ENCODE measurements around the gene SARM1. TPM values are rescaled to one million over a fixed set of nuclear protein-coding genes. Genes with fewer than 3 reads are reported as not detected.

SARM1 gene
- polyA plus RNA-seq, 1 donor (not counting 4 experiments of a cell fraction or from before 2014, with no cell fraction given): 0.90 TPM

GRCh38 chr17:28368915-28369683 lies 2.4 kb upstream of the SARM1 start:
- dilution Hi-C loops (cut with MboI; ENCODE audit: extremely low pct_ligation_motif_present, low sequenced_read_pairs): no loop called here
- Histone ChIP-seq H3K27me3 (ENCODE audit: control insufficient read depth, extremely low read depth, insufficient read depth, low read length) (peaks cover 18% of the 10 kb centered on the region), H3K36me3 (ENCODE audit: control insufficient read depth in 2 of 2, extremely low read depth in 1 of 2, insufficient read depth in 2 of 2, low read length in 2 of 2) (peaks cover 0 to 7% of the 10 kb centered on the region in 2 experiments), H3K27ac (ENCODE audit: control insufficient read depth, insufficient read depth, low read length) (no peak overlapping the region), H3K9me3 (ENCODE audit: control insufficient read depth, low read depth, low read length) (no peaks in the 10 kb centered on the region), H3K79me2 (ENCODE audit: control insufficient read depth, insufficient read depth, low read length) (no peaks in the 10 kb centered on the region), H3K9ac (ENCODE audit: control insufficient read depth, extremely low read depth, insufficient read depth, low read length) (no peak overlapping the region), H3K9me1 (ENCODE audit: control insufficient read depth, extremely low read depth, insufficient read depth, low read length) (no peaks in the 10 kb centered on the region), H2AFZ (ENCODE audit: control insufficient read depth, low read length) (no peak overlapping the region), H4K20me1 (ENCODE audit: control insufficient read depth, extremely low read depth, insufficient read depth, low read length) (no peaks in the 10 kb centered on the region), H3K4me3 (ENCODE audit: control insufficient read depth in 2 of 3, extremely low read depth in 1 of 3, insufficient read depth in 2 of 3, low read depth in 1 of 3, low read length in 3 of 3) (no peak overlapping the region), H3K4me1 (ENCODE audit: control insufficient read depth, extremely low read depth, insufficient read depth, low read length) (peaks cover 8% of the 10 kb centered on the region), H3K4me2 (ENCODE audit: control insufficient read depth, extremely low read depth, insufficient read depth, low read depth, low read length) (no peak overlapping the region)
- DNase-seq (ENCODE audit: low read depth, low spot score) (no peak), FAIRE-seq (no peak)
- TF ChIP-seq EZH2 (IDR thresholded peaks at IDR 0.05; ENCODE audit: low read length): no peak
- TF ChIP-seq CTCF (optimal IDR thresholded peaks at IDR 0.05 in 1 of 3, IDR thresholded peaks at IDR 0.05 in 1 of 3, conservative IDR thresholded peaks at IDR 0.05 in 1 of 3; ENCODE audit: extremely low read depth in 1 of 3, insufficient read depth in 2 of 3, low read length in 3 of 3): no peak

- Histone ChIP-seq H3K27ac (ENCODE audit: control insufficient read depth, insufficient read depth, low read length) (no peak overlapping the region), H3K9me3 (ENCODE audit: control insufficient read depth, low read depth, low read length) (no peaks in the 10 kb centered on the region), H3K4me3 (ENCODE audit: control insufficient read depth in 2 of 3, extremely low read depth in 1 of 3, insufficient read depth in 2 of 3, low read depth in 1 of 3, low read length in 3 of 3) (no peak overlapping the region), H3K36me3 (ENCODE audit: control insufficient read depth in 2 of 2, extremely low read depth in 1 of 2, insufficient read depth in 2 of 2, low read length in 2 of 2) (peaks cover 0 to 3% of the 10 kb centered on the region in 2 experiments), H3K9me1 (ENCODE audit: control insufficient read depth, extremely low read depth, insufficient read depth, low read length) (no peaks in the 10 kb centered on the region), H3K79me2 (ENCODE audit: control insufficient read depth, insufficient read depth, low read length) (no peaks in the 10 kb centered on the region), H3K4me2 (ENCODE audit: control insufficient read depth, extremely low read depth, insufficient read depth, low read depth, low read length) (no peak overlapping the region), H3K4me1 (ENCODE audit: control insufficient read depth, extremely low read depth, insufficient read depth, low read length) (peaks cover 8% of the 10 kb centered on the region), H3K27me3 (ENCODE audit: control insufficient read depth, extremely low read depth, insufficient read depth, low read length) (peaks cover 18% of the 10 kb centered on the region), H2AFZ (ENCODE audit: control insufficient read depth, low read length) (no peak overlapping the region), H3K9ac (ENCODE audit: control insufficient read depth, extremely low read depth, insufficient read depth, low read length) (no peak overlapping the region), H4K20me1 (ENCODE audit: control insufficient read depth, extremely low read depth, insufficient read depth, low read length) (no peaks in the 10 kb centered on the region)
- FAIRE-seq (no peak), DNase-seq (ENCODE audit: low read depth, low spot score) (no peak)
- peak in 1 of 3 experiments; percentile 35 for TF ChIP-seq CTCF (optimal IDR thresholded peaks at IDR 0.05 in 1 of 3, IDR thresholded peaks at IDR 0.05 in 1 of 3, conservative IDR thresholded peaks at IDR 0.05 in 1 of 3; ENCODE audit: extremely low read depth in 1 of 3, insufficient read depth in 2 of 3, low read length in 3 of 3)
- TF ChIP-seq EZH2 (IDR thresholded peaks at IDR 0.05; ENCODE audit: low read length): no peak
- dilution Hi-C loops (cut with MboI; ENCODE audit: extremely low pct_ligation_motif_present, low sequenced_read_pairs): no loop called here
Observed at GRCh38 chr17:28369684-28370034, 1.8 kb upstream of the SARM1 start.

Measured in keratinocyte (primary cell).